Measurements from ENCODE around the gene FKBP4. TPM values are rescaled to one million over a fixed set of nuclear protein-coding genes. Genes with fewer than 3 reads are reported as not detected.

Gene FKBP4
- total RNA-seq, 1 donor from 2014 or later: 45.9 TPM

GRCh38 chr12:2829275-2829674 is 34.5 kb downstream of the FKBP4 start:
- H3K27me3 ChIP-seq: no peaks in the 10 kb centered on the region
- H3K9me3 ChIP-seq: no peaks in the 10 kb centered on the region
- no peak overlapping the region for H3K4me3 ChIP-seq
- H3K27ac ChIP-seq: no peak overlapping the region
- intact Hi-C loops (cut with DNase I): no loop called here
- no peak for TF ChIP-seq POLR2A (IDR thresholded peaks at IDR 0.05)
- TF ChIP-seq, protein P1, sequence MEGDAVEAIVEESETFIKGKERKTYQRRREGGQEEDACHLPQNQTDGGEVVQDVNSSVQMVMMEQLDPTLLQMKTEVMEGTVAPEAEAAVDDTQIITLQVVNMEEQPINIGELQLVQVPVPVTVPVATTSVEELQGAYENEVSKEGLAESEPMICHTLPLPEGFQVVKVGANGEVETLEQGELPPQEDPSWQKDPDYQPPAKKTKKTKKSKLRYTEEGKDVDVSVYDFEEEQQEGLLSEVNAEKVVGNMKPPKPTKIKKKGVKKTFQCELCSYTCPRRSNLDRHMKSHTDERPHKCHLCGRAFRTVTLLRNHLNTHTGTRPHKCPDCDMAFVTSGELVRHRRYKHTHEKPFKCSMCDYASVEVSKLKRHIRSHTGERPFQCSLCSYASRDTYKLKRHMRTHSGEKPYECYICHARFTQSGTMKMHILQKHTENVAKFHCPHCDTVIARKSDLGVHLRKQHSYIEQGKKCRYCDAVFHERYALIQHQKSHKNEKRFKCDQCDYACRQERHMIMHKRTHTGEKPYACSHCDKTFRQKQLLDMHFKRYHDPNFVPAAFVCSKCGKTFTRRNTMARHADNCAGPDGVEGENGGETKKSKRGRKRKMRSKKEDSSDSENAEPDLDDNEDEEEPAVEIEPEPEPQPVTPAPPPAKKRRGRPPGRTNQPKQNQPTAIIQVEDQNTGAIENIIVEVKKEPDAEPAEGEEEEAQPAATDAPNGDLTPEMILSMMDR (IDR thresholded peaks at IDR 0.05): no peak
- TF ChIP-seq POLR2AphosphoS5 (IDR thresholded peaks at IDR 0.05; ENCODE audit: insufficient read depth in 1 of 2, low read depth in 1 of 2): no peak
- DNase-seq (ENCODE audit: extremely low spot score in 2 of 2): no peak
- peaks cover 5% of the 10 kb centered on the region for H3K4me1 ChIP-seq
- H3K36me3 ChIP-seq: peaks cover 0 to 55% of the 10 kb centered on the region in 2 donors

DNA sequence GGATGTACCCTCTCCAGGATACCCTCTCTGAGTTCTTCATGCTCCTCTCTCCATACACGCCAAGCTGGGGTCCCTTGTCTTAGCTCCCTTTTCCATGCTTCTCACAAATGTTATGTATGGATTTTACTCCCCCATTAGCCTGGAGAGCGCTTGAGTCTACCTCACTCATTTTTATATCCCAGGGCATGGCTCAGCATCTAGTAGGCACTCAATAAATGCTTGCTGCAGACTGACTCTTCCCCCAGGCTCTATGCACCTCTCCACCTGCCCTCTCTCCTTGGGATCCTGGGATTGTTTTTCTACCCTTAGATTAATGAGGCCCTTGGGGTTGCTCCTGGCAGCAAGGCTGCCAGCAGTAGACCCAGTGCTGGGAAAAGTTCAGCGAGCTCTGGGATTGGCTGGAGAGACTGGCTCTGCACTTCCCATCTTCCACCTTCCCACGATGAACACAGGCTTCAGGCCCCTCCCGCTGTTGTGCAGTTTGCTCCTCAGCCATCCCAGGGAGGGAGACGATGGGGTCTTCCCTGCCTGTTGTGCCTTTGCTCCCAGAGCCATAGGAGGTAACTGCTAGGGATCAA is 37.9 kb downstream of the FKBP4 start:
- no peaks in the 10 kb centered on the region for H3K9me3 ChIP-seq
- TF ChIP-seq POLR2AphosphoS5 (IDR thresholded peaks at IDR 0.05; ENCODE audit: insufficient read depth in 1 of 2, low read depth in 1 of 2) (no peak), POLR2A (IDR thresholded peaks at IDR 0.05) (no peak)
- TF ChIP-seq, protein P1 (IDR thresholded peaks at IDR 0.05): no peak

DNA sequence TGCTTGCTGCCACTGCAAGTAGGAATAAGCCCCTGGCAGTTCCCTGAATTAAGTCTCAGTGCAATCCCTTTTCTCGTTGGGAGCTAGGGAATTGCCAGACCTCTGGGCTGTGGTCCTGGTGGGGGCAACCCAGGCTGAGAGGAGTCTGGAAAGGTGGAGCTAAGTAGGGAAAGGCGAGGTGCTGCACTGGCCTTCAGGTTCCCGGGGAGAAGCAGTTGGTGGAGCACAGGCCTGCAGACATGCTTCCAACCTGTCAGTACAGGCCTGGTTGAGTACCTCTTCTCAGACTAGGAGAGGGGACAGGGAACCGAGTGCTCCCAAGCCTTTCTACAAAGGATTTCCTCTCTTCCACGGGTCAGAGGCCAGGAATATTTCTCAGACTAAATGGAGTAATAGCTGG is 38.6 kb downstream of the FKBP4 start:
- intact Hi-C loops (cut with DNase I): no loop called here
- H3K27ac ChIP-seq: peak overlapping the region; percentile 7
- peak overlapping the region in 1 of 2 donors; percentile 31 for H3K4me3 ChIP-seq
- TF ChIP-seq, protein P1 (IDR thresholded peaks at IDR 0.05): no peak
- TF ChIP-seq POLR2AphosphoS5 (IDR thresholded peaks at IDR 0.05; ENCODE audit: insufficient read depth in 1 of 2, low read depth in 1 of 2): no peak
- peaks cover 21% of the 10 kb centered on the region for H3K4me1 ChIP-seq
- peaks cover 0 to 16% of the 10 kb centered on the region in 2 donors for H3K36me3 ChIP-seq
- DNase-seq (ENCODE audit: extremely low spot score in 2 of 2): no peak
- H3K27me3 ChIP-seq: no peaks in the 10 kb centered on the region
- no peaks in the 10 kb centered on the region for H3K9me3 ChIP-seq

More for the DNA sequence above, 37.9 kb downstream of the FKBP4 start:
- H3K27ac ChIP-seq: no peak overlapping the region
- no peak overlapping the region for H3K4me3 ChIP-seq
- H3K36me3 ChIP-seq: peaks cover 0 to 23% of the 10 kb centered on the region in 2 donors
- peaks cover 21% of the 10 kb centered on the region for H3K4me1 ChIP-seq
- intact Hi-C loops (cut with DNase I): no loop called here
- H3K27me3 ChIP-seq: no peaks in the 10 kb centered on the region
- DNase-seq (ENCODE audit: extremely low spot score in 2 of 2): no peak

- H3K27me3 ChIP-seq: no peaks in the 10 kb centered on the region
- intact Hi-C loops (cut with DNase I): no loop called here
- no peaks in the 10 kb centered on the region for H3K9me3 ChIP-seq
- peak overlapping the region; percentile 31 to 34 for H3K4me3 ChIP-seq
- no peak for DNase-seq (ENCODE audit: extremely low spot score in 2 of 2)
- peaks cover 21% of the 10 kb centered on the region for H3K4me1 ChIP-seq
- TF ChIP-seq POLR2AphosphoS5 (IDR thresholded peaks at IDR 0.05; ENCODE audit: insufficient read depth in 1 of 2, low read depth in 1 of 2): no peak
- TF ChIP-seq POLR2A (IDR thresholded peaks at IDR 0.05): no peak
- TF ChIP-seq, protein P1 (IDR thresholded peaks at IDR 0.05): no peak
- H3K36me3 ChIP-seq: peaks cover 0 to 12% of the 10 kb centered on the region in 2 donors
- peak overlapping the region; percentile 7 for H3K27ac ChIP-seq
These were observed 39.0 kb downstream of the FKBP4 start for GRCh38 chr12:2833810-2834209.

Data from vagina (tissue), 2 donors.